ENCODE data around the gene COQ10A. TPM values are rescaled to one million over a fixed set of nuclear protein-coding genes. Genes with fewer than 3 reads are reported as not detected.

The COQ10A gene
- total and polyA plus RNA-seq, 11 donors, result 45.7 to 250 (median 129) TPM

- Histone ChIP-seq H3K9me3 (no peaks in the 10 kb centered on the region), H3K27ac (peak overlapping the region; percentile 89 to 100 (median 96)), H3K4me1 (peaks cover 24 to 69% (median 53%) of the 10 kb centered on the region in 12 donors), H3K4me3 (peak overlapping the region; percentile 62 to 98 (median 84)), H3K27me3 (no peaks in the 10 kb centered on the region), H3K36me3 (peaks cover 0 to 38% (median 12%) of the 10 kb centered on the region in 9 donors)
- intact Hi-C loops (cut with DNase I), result loop anchor here in 1 of 10 donors (5.0 kb wide), 1 partner anchor 177 kb away; no protein-coding TSS in a partner anchor
- TF ChIP-seq CTCF (IDR thresholded peaks at IDR 0.05) (no peak), POLR2A (IDR thresholded peaks at IDR 0.05) (no peak)
- 0 to 2% (median 1%) methylated on average over 10 of the region's 10 CpGs for WGBS, 4 donors
- ATAC-seq (peak in 3 of 4 donors; percentile 2 to 11 (median 8)), DNase-seq (no peak)
These were observed 32.6 kb downstream of the COQ10A start for GRCh38 chr12:56299308-56299852.

- peak within 1 kb of the TSS; percentile 89 to 100 (median 96) for H3K27ac ChIP-seq
- intact Hi-C loops (cut with DNase I), result loop anchor here in 5 of 10 donors (2.0 to 5.0 kb wide), 5 partner anchors 33 to 181 kb away; partner anchors contain the start of genes COQ10A (in 2 of the 5) and ZC3H10 (in 1 of the 5)
- H3K27me3 ChIP-seq, result no peaks in the 10 kb centered on the region
- DNase-seq, result peak; percentile 99 to 100 (median 99)
- ATAC-seq, result peak; percentile 97 to 99 (median 98)
- peaks cover 0 to 41% (median 11%) of the 10 kb centered on the region in 9 donors for H3K36me3 ChIP-seq
- no peak for TF ChIP-seq CTCF (IDR thresholded peaks at IDR 0.05)
- TF ChIP-seq POLR2A (IDR thresholded peaks at IDR 0.05), result peak; percentile 21 to 90
- peaks cover 24 to 63% (median 53%) of the 10 kb centered on the region in 12 donors for H3K4me1 ChIP-seq
- peak within 1 kb of the TSS; percentile 62 to 98 (median 84) for H3K4me3 ChIP-seq
- no peaks in the 10 kb centered on the region for H3K9me3 ChIP-seq
- 0 to 1% (median 0%) methylated on average over 37 to 63 of the region's 63 CpGs for WGBS, 4 donors
These were observed 33.3 kb downstream of the COQ10A start, which contains the start of gene CS for GRCh38 chr12:56299853-56300643. Gene CS, minus strand, starts transcription at chr12:56300330. Its CDS starts 129 bp downstream, at chr12:56300201.

- intact Hi-C loops (cut with DNase I), result loop anchor here in 4 of 10 donors (2.0 kb wide), 4 partner anchors 34 to 182 kb away; partner anchors contain the start of genes COQ10A (in 2 of the 4) and ZC3H10 (in 1 of the 4)
- peak; percentile 2 to 19 (median 11) for ATAC-seq
These were observed 34.1 kb downstream of the COQ10A start for GRCh38 chr12:56300644-56301464.

More at GRCh38 chr12:56300644-56301464, 34.1 kb downstream of the COQ10A start:
- Histone ChIP-seq H3K9me3 (no peaks in the 10 kb centered on the region), H3K27ac (peak overlapping the region; percentile 89 to 100 (median 96)), H3K36me3 (peaks cover 0 to 46% (median 19%) of the 10 kb centered on the region in 9 donors), H3K4me3 (peak overlapping the region; percentile 40 to 98 (median 84)), H3K27me3 (no peaks in the 10 kb centered on the region), H3K4me1 (peaks cover 24 to 63% (median 53%) of the 10 kb centered on the region in 12 donors)
- DNase-seq, result no peak
- 23 to 28% (median 25%) methylated on average over 21 of the region's 21 CpGs for WGBS, 4 donors
- TF ChIP-seq CTCF (IDR thresholded peaks at IDR 0.05) (no peak), POLR2A (IDR thresholded peaks at IDR 0.05) (no peak)

Data from heart left ventricle (tissue), 16 donors.